Measurements from ENCODE around the gene SAXO1.
"Not testable (repeated sequence)": the region's sequence is repeated elsewhere in the genome, so short reads cannot be mapped to it uniquely, and the experiment has no call there.

SAXO1 gene

GRCh38 chr9:18997151-18997550, 35.9 kb downstream of the SAXO1 start:
- Histone ChIP-seq H3K27ac (no peak overlapping the region), H3K36me3 (replicated peaks) (no peaks in the 10 kb centered on the region), H3K4me3 (ENCODE audit: low read depth, low read length) (no peak overlapping the region), H3K27me3 (replicated peaks) (no peaks in the 10 kb centered on the region)
- no peak for TF ChIP-seq CTCF (IDR thresholded peaks at IDR 0.05; ENCODE audit: low read depth, low read length, missing control alignments)
- in situ Hi-C loops (cut with HindIII; ENCODE audit: low pct_ligation_motif_present, low sequenced_read_pairs), result no loop called here
- DNase-seq, result no peak

GRCh38 chr9:18996211-18996610, 36.8 kb downstream of the SAXO1 start:
- H3K4me3 ChIP-seq (ENCODE audit: low read depth, low read length), result no peak overlapping the region
- no peaks in the 10 kb centered on the region for H3K36me3 ChIP-seq (replicated peaks)
- H3K27ac ChIP-seq, result no peak overlapping the region
- TF ChIP-seq CTCF (IDR thresholded peaks at IDR 0.05; ENCODE audit: low read depth, low read length, missing control alignments), result no peak
- no peak for DNase-seq
- in situ Hi-C loops (cut with HindIII; ENCODE audit: low pct_ligation_motif_present, low sequenced_read_pairs), result no loop called here
- H3K27me3 ChIP-seq (replicated peaks), result no peaks in the 10 kb centered on the region

- Histone ChIP-seq H3K4me3 (ENCODE audit: low read depth, low read length) (no peak overlapping the region), H3K36me3 (replicated peaks) (no peaks in the 10 kb centered on the region), H3K27me3 (replicated peaks) (no peaks in the 10 kb centered on the region), H3K27ac (no peak overlapping the region)
- in situ Hi-C loops (cut with HindIII; ENCODE audit: low pct_ligation_motif_present, low sequenced_read_pairs), result no loop called here
- DNase-seq, result no peak
- no peak for TF ChIP-seq CTCF (IDR thresholded peaks at IDR 0.05; ENCODE audit: low read depth, low read length, missing control alignments)
Measured at GRCh38 chr9:18994263-18994916, 38.6 kb downstream of the SAXO1 start.

- DNase-seq; H3K36me3 ChIP-seq (replicated peaks); H3K4me3 ChIP-seq (ENCODE audit: low read depth, low read length); in situ Hi-C loops (cut with HindIII; ENCODE audit: low pct_ligation_motif_present, low sequenced_read_pairs); H3K27ac ChIP-seq; H3K27me3 ChIP-seq (replicated peaks): not testable (repeated sequence)
Measured at GRCh38 chr9:18991197-18991596, 41.8 kb downstream of the SAXO1 start.

- in situ Hi-C loops (cut with HindIII; ENCODE audit: low pct_ligation_motif_present, low sequenced_read_pairs), result no loop called here
- no peak for TF ChIP-seq CTCF (IDR thresholded peaks at IDR 0.05; ENCODE audit: low read depth, low read length, missing control alignments)
- H3K4me3 ChIP-seq (ENCODE audit: low read depth, low read length), result no peak overlapping the region
- no peaks in the 10 kb centered on the region for H3K27me3 ChIP-seq (replicated peaks)
- H3K27ac ChIP-seq, result no peak overlapping the region
- no peak for DNase-seq
- no peaks in the 10 kb centered on the region for H3K36me3 ChIP-seq (replicated peaks)
Measured at GRCh38 chr9:18990494-18990893, 42.5 kb downstream of the SAXO1 start.

- TF ChIP-seq CTCF (IDR thresholded peaks at IDR 0.05; ENCODE audit: low read depth, low read length, missing control alignments), result no peak
- no peak overlapping the region for H3K27ac ChIP-seq
- no peak for DNase-seq
- H3K36me3 ChIP-seq (replicated peaks), result no peaks in the 10 kb centered on the region
- in situ Hi-C loops (cut with HindIII; ENCODE audit: low pct_ligation_motif_present, low sequenced_read_pairs), result no loop called here
- H3K27me3 ChIP-seq (replicated peaks), result no peaks in the 10 kb centered on the region
- no peak overlapping the region for H3K4me3 ChIP-seq (ENCODE audit: low read depth, low read length)
Measured at GRCh38 chr9:18989865-18990264, 43.1 kb downstream of the SAXO1 start.
